ENCODE results near the gene CDK5RAP1.

- TF ChIP-seq CTCF (IDR thresholded peaks at IDR 0.05; ENCODE audit: low read depth, low read length, missing input control) (no peak), ATF3 (IDR thresholded peaks at IDR 0.05) (no peak), SP1 (IDR thresholded peaks at IDR 0.05) (no peak), NR2F2 (IDR thresholded peaks at IDR 0.05) (no peak), ZBTB33 (IDR thresholded peaks at IDR 0.05) (no peak), YY1 (IDR thresholded peaks at IDR 0.05) (no peak), TAF1 (conservative IDR thresholded peaks at IDR 0.05) (no peak), MAX (IDR thresholded peaks at IDR 0.05) (no peak), GABPA (IDR thresholded peaks at IDR 0.05 in 1 of 2, conservative IDR thresholded peaks at IDR 0.05 in 1 of 2) (no peak), RXRA (IDR thresholded peaks at IDR 0.05) (no peak), RAD21 (IDR thresholded peaks at IDR 0.05) (no peak)
Measured at GRCh38 chr20:33419140-33419974, 18.0 kb upstream of the CDK5RAP1 start.

Measured in liver (tissue), 3 donors.